ENCODE results near the gene ADGRV1.

Gene ADGRV1

GRCh38 chr5:90558344-90559192 is at the start of gene ADGRV1:
ADGRV1 (plus strand) TSS chr5:90558797; CDS start chr5:90558896, 99 bp downstream.
- no peak within 1 kb of the TSS for H3K9ac ChIP-seq (ENCODE audit: low read length)

GRCh38 chr5:90510438-90510837 is 48.2 kb upstream of the ADGRV1 start:
- no peak overlapping the region for H3K9ac ChIP-seq (ENCODE audit: low read length)
- H3K36me3 ChIP-seq (ENCODE audit: control insufficient read depth, insufficient read depth, low read length) = no peaks in the 10 kb centered on the region
- H3K27me3 ChIP-seq (ENCODE audit: control insufficient read depth, insufficient read depth, low read length) = peaks cover 3% of the 10 kb centered on the region
- no peaks in the 10 kb centered on the region for H3K4me1 ChIP-seq (ENCODE audit: control insufficient read depth, insufficient read depth, low read length)
- no peak overlapping the region for H3K4me3 ChIP-seq (ENCODE audit: low read length)
- no peaks in the 10 kb centered on the region for H3K9me3 ChIP-seq (ENCODE audit: control insufficient read depth, low read length)

More at GRCh38 chr5:90558344-90559192, at the start of gene ADGRV1:
- peaks cover 11% of the 10 kb centered on the region for H3K4me1 ChIP-seq (ENCODE audit: control insufficient read depth, insufficient read depth, low read length)
- no peak within 1 kb of the TSS for H3K4me3 ChIP-seq (ENCODE audit: low read length)
- H3K36me3 ChIP-seq (ENCODE audit: control insufficient read depth, insufficient read depth, low read length) = no peaks in the 10 kb centered on the region
- H3K9me3 ChIP-seq (ENCODE audit: control insufficient read depth, low read length) = no peaks in the 10 kb centered on the region
- peaks cover 74% of the 10 kb centered on the region for H3K27me3 ChIP-seq (ENCODE audit: control insufficient read depth, insufficient read depth, low read length)

GRCh38 chr5:90514520-90514919 is 44.1 kb upstream of the ADGRV1 start:
- Histone ChIP-seq H3K4me3 (ENCODE audit: low read length) (no peak overlapping the region), H3K9me3 (ENCODE audit: control insufficient read depth, low read length) (no peaks in the 10 kb centered on the region), H3K4me1 (ENCODE audit: control insufficient read depth, insufficient read depth, low read length) (no peaks in the 10 kb centered on the region), H3K27me3 (ENCODE audit: control insufficient read depth, insufficient read depth, low read length) (peaks cover under 1% of the 10 kb centered on the region), H3K36me3 (ENCODE audit: control insufficient read depth, insufficient read depth, low read length) (peaks cover 7% of the 10 kb centered on the region), H3K9ac (ENCODE audit: low read length) (no peak overlapping the region)

- H3K9me3 ChIP-seq (ENCODE audit: control insufficient read depth, low read length) = no peaks in the 10 kb centered on the region
- H3K4me1 ChIP-seq (ENCODE audit: control insufficient read depth, insufficient read depth, low read length) = no peaks in the 10 kb centered on the region
- peaks cover 7% of the 10 kb centered on the region for H3K36me3 ChIP-seq (ENCODE audit: control insufficient read depth, insufficient read depth, low read length)
- no peak overlapping the region for H3K9ac ChIP-seq (ENCODE audit: low read length)
- no peak overlapping the region for H3K4me3 ChIP-seq (ENCODE audit: low read length)
- H3K27me3 ChIP-seq (ENCODE audit: control insufficient read depth, insufficient read depth, low read length) = no peaks in the 10 kb centered on the region
Measured at GRCh38 chr5:90518661-90519060, 39.9 kb upstream of the ADGRV1 start.

GRCh38 chr5:90519081-90519480 is 39.5 kb upstream of the ADGRV1 start:
- Histone ChIP-seq H3K4me3 (ENCODE audit: low read length) (no peak overlapping the region), H3K27me3 (ENCODE audit: control insufficient read depth, insufficient read depth, low read length) (no peaks in the 10 kb centered on the region), H3K4me1 (ENCODE audit: control insufficient read depth, insufficient read depth, low read length) (no peaks in the 10 kb centered on the region), H3K9me3 (ENCODE audit: control insufficient read depth, low read length) (no peaks in the 10 kb centered on the region), H3K9ac (ENCODE audit: low read length) (no peak overlapping the region), H3K36me3 (ENCODE audit: control insufficient read depth, insufficient read depth, low read length) (peaks cover 7% of the 10 kb centered on the region)

- Histone ChIP-seq H3K4me1 (ENCODE audit: control insufficient read depth, insufficient read depth, low read length) (peaks cover 18% of the 10 kb centered on the region), H3K9me3 (ENCODE audit: control insufficient read depth, low read length) (no peaks in the 10 kb centered on the region), H3K9ac (ENCODE audit: low read length) (peak overlapping the region; percentile 92), H3K36me3 (ENCODE audit: control insufficient read depth, insufficient read depth, low read length) (no peaks in the 10 kb centered on the region), H3K27me3 (ENCODE audit: control insufficient read depth, insufficient read depth, low read length) (peaks cover 11% of the 10 kb centered on the region), H3K4me3 (ENCODE audit: low read length) (peak overlapping the region; percentile 93)
Measured at GRCh38 chr5:90528601-90529193, 29.9 kb upstream of the ADGRV1 start.

GRCh38 chr5:90529194-90529938 is 29.2 kb upstream of the ADGRV1 start, which contains the start of gene LYSMD3:
LYSMD3 (minus strand) TSS chr5:90529584; CDS start chr5:90525289, 4,295 bp downstream.
- H3K4me3 ChIP-seq (ENCODE audit: low read length) = peak within 1 kb of the TSS; percentile 93
- peaks cover 17% of the 10 kb centered on the region for H3K27me3 ChIP-seq (ENCODE audit: control insufficient read depth, insufficient read depth, low read length)

GRCh38 chr5:90529939-90530677 is 28.5 kb upstream of the ADGRV1 start:
- Histone ChIP-seq H3K36me3 (ENCODE audit: control insufficient read depth, insufficient read depth, low read length) (no peaks in the 10 kb centered on the region), H3K4me3 (ENCODE audit: low read length) (peak overlapping the region; percentile 60), H3K27me3 (ENCODE audit: control insufficient read depth, insufficient read depth, low read length) (peaks cover 19% of the 10 kb centered on the region), H3K9ac (ENCODE audit: low read length) (peak overlapping the region; percentile 46), H3K9me3 (ENCODE audit: control insufficient read depth, low read length) (no peaks in the 10 kb centered on the region), H3K4me1 (ENCODE audit: control insufficient read depth, insufficient read depth, low read length) (peaks cover 18% of the 10 kb centered on the region)

More at GRCh38 chr5:90529194-90529938, 29.2 kb upstream of the ADGRV1 start, which contains the start of gene LYSMD3:
- no peaks in the 10 kb centered on the region for H3K9me3 ChIP-seq (ENCODE audit: control insufficient read depth, low read length)
- H3K36me3 ChIP-seq (ENCODE audit: control insufficient read depth, insufficient read depth, low read length) = no peaks in the 10 kb centered on the region
- peaks cover 18% of the 10 kb centered on the region for H3K4me1 ChIP-seq (ENCODE audit: control insufficient read depth, insufficient read depth, low read length)
- peak within 1 kb of the TSS; percentile 92 for H3K9ac ChIP-seq (ENCODE audit: low read length)

GRCh38 chr5:90530736-90531487 is 27.7 kb upstream of the ADGRV1 start:
- peaks cover 26% of the 10 kb centered on the region for H3K27me3 ChIP-seq (ENCODE audit: control insufficient read depth, insufficient read depth, low read length)
- no peak overlapping the region for H3K4me3 ChIP-seq (ENCODE audit: low read length)
- no peaks in the 10 kb centered on the region for H3K36me3 ChIP-seq (ENCODE audit: control insufficient read depth, insufficient read depth, low read length)
- peaks cover 18% of the 10 kb centered on the region for H3K4me1 ChIP-seq (ENCODE audit: control insufficient read depth, insufficient read depth, low read length)
- no peak overlapping the region for H3K9ac ChIP-seq (ENCODE audit: low read length)
- no peaks in the 10 kb centered on the region for H3K9me3 ChIP-seq (ENCODE audit: control insufficient read depth, low read length)

GRCh38 chr5:90533794-90534193 is 24.8 kb upstream of the ADGRV1 start:
- no peaks in the 10 kb centered on the region for H3K9me3 ChIP-seq (ENCODE audit: control insufficient read depth, low read length)
- peaks cover 44% of the 10 kb centered on the region for H3K27me3 ChIP-seq (ENCODE audit: control insufficient read depth, insufficient read depth, low read length)
- no peak overlapping the region for H3K4me3 ChIP-seq (ENCODE audit: low read length)
- H3K4me1 ChIP-seq (ENCODE audit: control insufficient read depth, insufficient read depth, low read length) = no peaks in the 10 kb centered on the region
- no peaks in the 10 kb centered on the region for H3K36me3 ChIP-seq (ENCODE audit: control insufficient read depth, insufficient read depth, low read length)
- no peak overlapping the region for H3K9ac ChIP-seq (ENCODE audit: low read length)

- Histone ChIP-seq H3K4me1 (ENCODE audit: control insufficient read depth, insufficient read depth, low read length) (no peaks in the 10 kb centered on the region), H3K9me3 (ENCODE audit: control insufficient read depth, low read length) (no peaks in the 10 kb centered on the region), H3K9ac (ENCODE audit: low read length) (no peak overlapping the region), H3K4me3 (ENCODE audit: low read length) (no peak overlapping the region), H3K27me3 (ENCODE audit: control insufficient read depth, insufficient read depth, low read length) (peaks cover 50% of the 10 kb centered on the region), H3K36me3 (ENCODE audit: control insufficient read depth, insufficient read depth, low read length) (no peaks in the 10 kb centered on the region)
Measured at GRCh38 chr5:90534922-90535321, 23.7 kb upstream of the ADGRV1 start.
